ES-I3 (cell line): ENCODE results near the gene MRTO4.

ENCODE experiments used
- H3K36me3 ChIP-seq: 2 replicates; pipeline ENCODE4 v1.6.1; 2013; ENCODE audit warnings: mild to moderate bottlenecking, low read length, control low read depth, moderate library complexity; ENCODE audit not compliant: insufficient read depth
- H3K4me1 ChIP-seq: 2 replicates; pipeline ENCODE4 v1.6.1; 2013; ENCODE audit warnings: mild to moderate bottlenecking, control low read depth, low read length; ENCODE audit not compliant: insufficient read depth
- H3K9ac ChIP-seq: 2 replicates; pipeline ENCODE4 v1.6.1; 2013; ENCODE audit warnings: low read depth, mild to moderate bottlenecking, low read length, moderate library complexity
- H3K9me3 ChIP-seq: 2 replicates; pipeline ENCODE4 v1.6.1; 2013; ENCODE audit warnings: mild to moderate bottlenecking, low read length, moderate library complexity; ENCODE audit not compliant: control insufficient read depth, insufficient read depth

The MRTO4 gene

GRCh38 chr1:19251305-19252196 lies at the start of gene MRTO4, which contains the start of gene EMC1:
TSS of gene MRTO4 (plus strand) at chr1:19251805. CDS start at chr1:19251836, 31 bp downstream.
TSS of gene EMC1 (minus strand) at chr1:19251524. CDS start at chr1:19251509, 15 bp downstream.
- Histone ChIP-seq H3K36me3 (peaks cover 10% of the 10 kb centered on the region; the same call in 1 of the 2 replicates), H3K4me1 (peaks cover 8% of the 10 kb centered on the region; the same call in 1 of the 2 replicates), H3K9ac (peak within 1 kb of the TSS; percentile 95), H3K9me3 (no peaks in the 10 kb centered on the region)

GRCh38 chr1:19202396-19202795 lies 49.2 kb upstream of the MRTO4 start:
- H3K4me1 ChIP-seq = peaks cover 3% of the 10 kb centered on the region
- H3K9ac ChIP-seq = no peak overlapping the region
- peaks cover 37% of the 10 kb centered on the region for H3K36me3 ChIP-seq
- no peaks in the 10 kb centered on the region for H3K9me3 ChIP-seq

GRCh38 chr1:19203440-19203839 lies 48.2 kb upstream of the MRTO4 start:
- peaks cover 3% of the 10 kb centered on the region for H3K4me1 ChIP-seq
- H3K9ac ChIP-seq = no peak overlapping the region
- H3K36me3 ChIP-seq = peaks cover 28% of the 10 kb centered on the region
- no peaks in the 10 kb centered on the region for H3K9me3 ChIP-seq

GRCh38 chr1:19204446-19205266 lies 46.9 kb upstream of the MRTO4 start:
- H3K9me3 ChIP-seq = no peaks in the 10 kb centered on the region
- peaks cover 3% of the 10 kb centered on the region for H3K4me1 ChIP-seq
- no peak overlapping the region for H3K9ac ChIP-seq
- peaks cover 15% of the 10 kb centered on the region; the same call in 1 of the 2 replicates for H3K36me3 ChIP-seq

GRCh38 chr1:19205403-19205802 lies 46.2 kb upstream of the MRTO4 start:
- peaks cover 10% of the 10 kb centered on the region; the same call in 1 of the 2 replicates for H3K36me3 ChIP-seq
- no peak overlapping the region for H3K9ac ChIP-seq
- H3K4me1 ChIP-seq = peaks cover 3% of the 10 kb centered on the region
- H3K9me3 ChIP-seq = no peaks in the 10 kb centered on the region

GRCh38 chr1:19205845-19206244 lies 45.8 kb upstream of the MRTO4 start:
- Histone ChIP-seq H3K9me3 (no peaks in the 10 kb centered on the region), H3K9ac (no peak overlapping the region), H3K36me3 (peaks cover 10% of the 10 kb centered on the region; the same call in 1 of the 2 replicates), H3K4me1 (peaks cover 3% of the 10 kb centered on the region)

GRCh38 chr1:19206947-19207346 lies 44.7 kb upstream of the MRTO4 start:
- Histone ChIP-seq H3K4me1 (peaks cover 8% of the 10 kb centered on the region), H3K9me3 (no peaks in the 10 kb centered on the region), H3K9ac (no peak overlapping the region), H3K36me3 (0 out of 2 replicates have a peak, but pooled peaks cover 3% of the 10 kb centered on the region)

- peaks cover 8% of the 10 kb centered on the region for H3K4me1 ChIP-seq
- 0 out of 2 replicates have a peak, but pooled peaks cover 3% of the 10 kb centered on the region for H3K36me3 ChIP-seq
- H3K9me3 ChIP-seq = no peaks in the 10 kb centered on the region
- peak overlapping the region; percentile 82 for H3K9ac ChIP-seq
These were observed 42.7 kb upstream of the MRTO4 start for GRCh38 chr1:19208710-19209438.

GRCh38 chr1:19209439-19209989 lies 42.1 kb upstream of the MRTO4 start:
- 0 out of 2 replicates have a peak, but pooled peaks cover 3% of the 10 kb centered on the region for H3K36me3 ChIP-seq

GRCh38 chr1:19209990-19210771 lies 41.4 kb upstream of the MRTO4 start, which contains the start of gene UBR4:
TSS of gene UBR4 (minus strand) at chr1:19210266. CDS start at chr1:19210248, 18 bp downstream.
- Histone ChIP-seq H3K36me3 (0 out of 2 replicates have a peak, but pooled peaks cover 3% of the 10 kb centered on the region), H3K9me3 (no peaks in the 10 kb centered on the region), H3K9ac (peak within 1 kb of the TSS; percentile 82), H3K4me1 (peaks cover 8% of the 10 kb centered on the region)

More at GRCh38 chr1:19209439-19209989, 42.1 kb upstream of the MRTO4 start:
- Histone ChIP-seq H3K4me1 (peaks cover 8% of the 10 kb centered on the region), H3K9ac (peak overlapping the region; percentile 82), H3K9me3 (no peaks in the 10 kb centered on the region)

- H3K36me3 ChIP-seq = 0 out of 2 replicates have a peak, but pooled peaks cover 3% of the 10 kb centered on the region
- H3K4me1 ChIP-seq = peaks cover 5% of the 10 kb centered on the region
- H3K9me3 ChIP-seq = no peaks in the 10 kb centered on the region
- H3K9ac ChIP-seq = peak overlapping the region; percentile 82
These were observed 40.6 kb upstream of the MRTO4 start for GRCh38 chr1:19210772-19211549.

- Histone ChIP-seq H3K4me1 (0 out of 2 replicates have a peak, but pooled peaks cover 5% of the 10 kb centered on the region), H3K9ac (no peak overlapping the region)
These were observed 39.4 kb upstream of the MRTO4 start for GRCh38 chr1:19212167-19212566.

More at GRCh38 chr1:19212167-19212566, 39.4 kb upstream of the MRTO4 start:
- H3K36me3 ChIP-seq = 0 out of 2 replicates have a peak, but pooled peaks cover 2% of the 10 kb centered on the region
- no peaks in the 10 kb centered on the region for H3K9me3 ChIP-seq
